ENCODE results near the gene DUOXA1.

Gene DUOXA1

DNA sequence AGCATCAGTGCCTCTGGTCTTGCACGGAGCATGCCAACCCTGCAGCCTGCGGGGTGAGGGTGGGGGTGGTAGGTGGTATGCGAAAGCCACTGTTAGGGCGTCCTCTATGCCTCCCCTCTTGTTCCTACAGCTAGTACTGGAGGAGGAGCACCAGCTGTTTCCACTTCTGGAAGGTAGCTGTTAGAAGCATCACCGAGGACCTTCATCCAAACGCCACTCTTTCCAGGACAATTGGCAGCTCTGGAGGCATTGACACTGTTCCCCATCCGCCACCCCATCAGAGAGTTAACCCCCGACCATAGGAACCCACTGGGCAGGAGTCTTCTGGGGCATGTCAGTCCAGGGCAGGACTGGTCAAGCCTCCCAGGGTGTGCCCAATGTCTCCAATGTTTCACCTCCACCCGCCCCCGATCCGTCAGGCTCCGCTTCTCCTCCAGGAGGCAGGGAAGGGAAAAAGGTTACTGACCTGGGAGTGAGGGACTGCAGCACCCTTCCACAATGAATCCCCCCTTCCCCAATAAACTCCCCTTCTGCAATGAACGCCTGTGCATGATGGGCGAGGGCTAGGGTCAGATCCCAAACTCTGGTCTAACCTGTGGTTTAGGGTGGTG is 16.2 kb downstream of the DUOXA1 start:
- TF ChIP-seq, protein P1, sequence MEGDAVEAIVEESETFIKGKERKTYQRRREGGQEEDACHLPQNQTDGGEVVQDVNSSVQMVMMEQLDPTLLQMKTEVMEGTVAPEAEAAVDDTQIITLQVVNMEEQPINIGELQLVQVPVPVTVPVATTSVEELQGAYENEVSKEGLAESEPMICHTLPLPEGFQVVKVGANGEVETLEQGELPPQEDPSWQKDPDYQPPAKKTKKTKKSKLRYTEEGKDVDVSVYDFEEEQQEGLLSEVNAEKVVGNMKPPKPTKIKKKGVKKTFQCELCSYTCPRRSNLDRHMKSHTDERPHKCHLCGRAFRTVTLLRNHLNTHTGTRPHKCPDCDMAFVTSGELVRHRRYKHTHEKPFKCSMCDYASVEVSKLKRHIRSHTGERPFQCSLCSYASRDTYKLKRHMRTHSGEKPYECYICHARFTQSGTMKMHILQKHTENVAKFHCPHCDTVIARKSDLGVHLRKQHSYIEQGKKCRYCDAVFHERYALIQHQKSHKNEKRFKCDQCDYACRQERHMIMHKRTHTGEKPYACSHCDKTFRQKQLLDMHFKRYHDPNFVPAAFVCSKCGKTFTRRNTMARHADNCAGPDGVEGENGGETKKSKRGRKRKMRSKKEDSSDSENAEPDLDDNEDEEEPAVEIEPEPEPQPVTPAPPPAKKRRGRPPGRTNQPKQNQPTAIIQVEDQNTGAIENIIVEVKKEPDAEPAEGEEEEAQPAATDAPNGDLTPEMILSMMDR (conservative IDR thresholded peaks at IDR 0.05; ENCODE audit: low read depth, low read length): no peak
- no peak for DNase-seq (ENCODE audit: low read depth)
- H3K4me3 ChIP-seq (ENCODE audit: low read length): no peak overlapping the region

DNA sequence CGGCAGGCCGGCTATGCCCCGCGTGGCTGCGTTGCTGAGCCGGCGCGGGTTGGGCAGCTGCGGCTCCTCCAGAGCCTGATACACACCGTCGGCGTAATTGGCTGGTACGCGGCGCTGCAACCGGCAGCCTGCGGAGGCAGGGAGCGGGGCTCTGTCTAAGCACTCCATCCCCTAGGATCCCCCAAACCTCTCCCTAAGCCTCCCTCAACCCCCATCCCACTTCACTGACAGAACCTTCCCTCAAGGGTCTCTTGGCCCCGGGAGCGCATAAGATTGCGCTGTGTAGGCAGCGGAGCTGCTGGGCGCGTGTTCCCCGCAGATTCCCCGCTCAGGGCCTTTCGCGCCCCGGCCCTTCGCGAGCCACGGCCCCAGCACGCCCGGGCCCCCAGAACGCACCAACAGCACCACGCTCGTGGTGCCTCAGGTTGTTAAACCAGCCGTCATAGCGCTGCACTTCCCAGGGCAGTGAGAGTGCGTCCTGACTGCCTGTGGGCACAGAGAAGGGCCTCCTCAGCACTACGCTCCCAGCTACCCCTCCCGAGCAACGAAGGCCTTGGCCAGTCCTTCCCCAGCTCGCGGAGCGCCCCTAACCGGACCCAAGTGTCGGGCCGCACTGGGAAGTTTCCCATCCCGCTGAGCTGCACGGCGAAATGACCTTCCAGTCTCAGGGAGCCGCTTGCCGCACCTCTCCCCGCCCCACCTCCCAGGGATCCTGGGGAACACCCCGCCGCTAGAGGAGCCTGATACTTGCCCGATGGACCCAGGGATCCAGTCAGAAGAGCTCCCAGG is 16.9 kb downstream of the DUOXA1 start:
- no peak for DNase-seq (ENCODE audit: low read depth)
- TF ChIP-seq, protein P1 (conservative IDR thresholded peaks at IDR 0.05; ENCODE audit: low read depth, low read length): no peak
- H3K4me3 ChIP-seq (ENCODE audit: low read length): no peak overlapping the region

- TF ChIP-seq, protein P1 (conservative IDR thresholded peaks at IDR 0.05; ENCODE audit: low read depth, low read length): no peak
- H3K4me3 ChIP-seq (ENCODE audit: low read length): no peak overlapping the region
- DNase-seq (ENCODE audit: low read depth): no peak
Measured at GRCh38 chr15:45112143-45112590, 17.5 kb downstream of the DUOXA1 start.

DNA sequence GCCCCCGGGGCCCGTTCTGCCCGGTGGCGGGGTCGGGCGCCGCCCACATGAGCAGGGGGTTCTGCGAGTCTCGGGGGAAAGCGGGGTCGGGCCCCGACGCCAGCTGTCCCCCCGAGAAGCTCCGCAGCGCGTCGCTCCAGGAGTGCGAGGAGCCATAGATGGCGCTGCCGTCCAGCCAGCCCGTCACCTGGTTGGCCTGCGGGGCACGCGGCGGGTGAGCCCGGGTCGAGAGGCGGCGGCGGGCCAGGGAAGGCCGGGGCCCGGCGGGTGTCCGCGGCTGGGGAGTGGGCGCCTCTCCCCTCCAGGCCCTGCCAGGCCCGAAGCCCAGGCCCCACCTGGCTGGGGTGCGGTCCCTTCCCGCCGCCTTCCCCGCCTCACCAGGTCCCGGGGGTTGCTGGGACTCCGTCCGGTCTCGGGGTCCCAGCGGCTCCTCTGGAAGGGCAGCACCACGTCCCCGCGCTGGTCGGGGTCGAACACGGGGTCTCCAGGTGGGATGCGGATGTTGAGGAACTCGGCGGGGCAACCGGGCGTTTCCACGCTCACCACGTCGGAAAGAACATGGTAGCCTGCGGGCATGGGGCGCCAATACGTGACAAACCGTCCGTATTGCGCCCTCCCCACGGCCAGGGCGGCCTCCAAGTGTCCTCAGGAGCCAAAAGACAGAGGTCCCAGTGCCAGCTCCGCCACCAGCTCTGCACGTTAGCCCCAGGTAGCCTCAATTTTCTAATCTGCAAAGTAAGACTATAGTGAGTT is 18.1 kb downstream of the DUOXA1 start:
- no peak overlapping the region for H3K4me3 ChIP-seq (ENCODE audit: low read length)
- TF ChIP-seq, protein P1 (conservative IDR thresholded peaks at IDR 0.05; ENCODE audit: low read depth, low read length): no peak
- DNase-seq (ENCODE audit: low read depth): no peak

GRCh38 chr15:45110256-45110820 is 19.3 kb downstream of the DUOXA1 start:
- TF ChIP-seq, protein P1 (conservative IDR thresholded peaks at IDR 0.05; ENCODE audit: low read depth, low read length): peak; percentile 35
- DNase-seq (ENCODE audit: low read depth): no peak
- no peak overlapping the region for H3K4me3 ChIP-seq (ENCODE audit: low read length)

- TF ChIP-seq, protein P1 (conservative IDR thresholded peaks at IDR 0.05; ENCODE audit: low read depth, low read length): no peak
- no peak for DNase-seq (ENCODE audit: low read depth)
- no peak overlapping the region for H3K4me3 ChIP-seq (ENCODE audit: low read length)
Measured at GRCh38 chr15:45107941-45108630, 21.6 kb downstream of the DUOXA1 start.

All from retinal pigment epithelial cell (primary cell).